Testis (tissue), 3 donors: Measurements from ENCODE around the gene SAMHD1. TPM values are rescaled to one million over a fixed set of nuclear protein-coding genes. Genes with fewer than 3 reads are reported as not detected.

Experiments used
- DNase-seq: peaks from one replicate; pipeline ENCODE4 v3.0.0-alpha.2; 2019
- H3K27ac ChIP-seq, 2 donors: fragments of 200-600 bp; sonication (generic); one replicate each; pipeline ENCODE4 v1.5.1; 2019
- H3K27me3 ChIP-seq: fragments of 200-600 bp; sonication (generic); one replicate; pipeline ENCODE4 v1.5.1; 2019
- H3K36me3 ChIP-seq: fragments of 200-600 bp; sonication (generic); one replicate; pipeline ENCODE4 v1.5.1; 2017; ENCODE audit warnings: low read depth; ENCODE audit errors: missing control alignments
- H3K4me1 ChIP-seq: fragments of 200-600 bp; sonication (generic); one replicate; pipeline ENCODE4 v1.5.1; 2019
- H3K4me3 ChIP-seq, 2 donors: fragments of 200-600 bp; sonication (generic); one replicate each; pipeline ENCODE4 v1.5.1; 2017 to 2019
- H3K9me3 ChIP-seq: fragments of 200-600 bp; sonication (generic); one replicate; pipeline ENCODE4 v1.5.1; 2017
- POLR2A ChIP-seq: fragments of 450-650 bp; IDR thresholded peaks from one replicate; pipeline ENCODE4 v1.6.1; 2017; ENCODE audit warnings: antibody characterized with exemption, mild to moderate bottlenecking, moderate library complexity
- WGBS, 2 donors: methylation state at CpG; one replicate each; pipeline ENCODE4 v1.1.5; 2018; 5-methylcytosine and 5-hydroxymethylcytosine counted together
- intact Hi-C: fragments of 100-400 bp; cut with DNase I; formaldehyde crosslinking; loops from one replicate; pipeline ENCODE4 v1.15.1; 2023; ENCODE audit warnings: low total_unique reads
- polyA plus RNA-seq: library from polyadenylated mRNA; stranded (reverse); fragments of 350-450 nt; fragmentation: Illumina TruSeq; extraction: RNeasy Lipid Tissue Mini Kit (QIAGEN cat#74804); gene quantifications from one replicate; pipeline ENCODE4 v1.2.3, GENCODE V29; 2014; ENCODE audit warnings: low read depth, low replicate concordance; ENCODE audit not compliant: insufficient read depth
- total RNA-seq, 2 donors: library from RNA; depleted of rRNA; stranded (reverse); fragments of >200 nt; gene quantifications; one replicate each; pipeline ENCODE4 v1.2.3, GENCODE V29; 2016
- TF ChIP-seq, protein P1 (sequence below), 3 experiments: fragments of 450-650 bp in 2 of 3; fragments of 200-600 bp in 1 of 3; sonication (generic) in 1 of 3; IDR thresholded peaks; one replicate each; pipeline ENCODE4 v1.5.1; 2016 to 2019; ENCODE audit warnings: antibody characterized with exemption in 3 of 3, mild to moderate bottlenecking in 2 of 3, moderate library complexity in 1 of 3

Gene SAMHD1
- total and polyA plus RNA-seq, 3 donors from 2014 or later = 38.7 to 79.0 (median 61.9) TPM

DNA sequence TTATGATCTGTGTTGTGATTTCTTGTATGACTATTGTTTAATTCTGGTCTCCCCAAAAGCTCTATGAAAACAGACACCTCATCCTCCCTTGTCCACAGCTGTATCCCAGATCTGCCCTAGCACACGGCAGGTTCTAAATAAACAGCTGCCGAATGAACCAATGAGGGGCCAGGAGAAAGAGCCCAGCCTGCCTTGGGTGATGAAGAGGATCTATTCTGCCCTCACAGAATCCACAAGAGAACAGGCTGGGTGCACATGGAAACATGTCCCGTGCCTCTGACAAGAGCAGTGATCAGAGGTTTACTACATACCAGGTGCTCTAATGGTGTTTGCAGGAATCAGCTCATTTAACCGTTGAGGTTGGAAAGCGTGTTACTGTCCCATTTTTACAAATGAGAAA is 91.2 kb downstream of the SAMHD1 start:
- Histone ChIP-seq H3K27ac (peak overlapping the region in 1 of 2 donors; percentile 11), H3K36me3 (no peaks in the 10 kb centered on the region), H3K4me3 (no peak overlapping the region), H3K9me3 (no peaks in the 10 kb centered on the region), H3K27me3 (no peaks in the 10 kb centered on the region), H3K4me1 (peaks cover 76% of the 10 kb centered on the region)
- WGBS, 2 donors = 47 to 56% methylated on average over 5 of the region's 5 CpGs
- intact Hi-C loops = no loop called here
- DNase-seq = no peak
- TF ChIP-seq, protein P1, sequence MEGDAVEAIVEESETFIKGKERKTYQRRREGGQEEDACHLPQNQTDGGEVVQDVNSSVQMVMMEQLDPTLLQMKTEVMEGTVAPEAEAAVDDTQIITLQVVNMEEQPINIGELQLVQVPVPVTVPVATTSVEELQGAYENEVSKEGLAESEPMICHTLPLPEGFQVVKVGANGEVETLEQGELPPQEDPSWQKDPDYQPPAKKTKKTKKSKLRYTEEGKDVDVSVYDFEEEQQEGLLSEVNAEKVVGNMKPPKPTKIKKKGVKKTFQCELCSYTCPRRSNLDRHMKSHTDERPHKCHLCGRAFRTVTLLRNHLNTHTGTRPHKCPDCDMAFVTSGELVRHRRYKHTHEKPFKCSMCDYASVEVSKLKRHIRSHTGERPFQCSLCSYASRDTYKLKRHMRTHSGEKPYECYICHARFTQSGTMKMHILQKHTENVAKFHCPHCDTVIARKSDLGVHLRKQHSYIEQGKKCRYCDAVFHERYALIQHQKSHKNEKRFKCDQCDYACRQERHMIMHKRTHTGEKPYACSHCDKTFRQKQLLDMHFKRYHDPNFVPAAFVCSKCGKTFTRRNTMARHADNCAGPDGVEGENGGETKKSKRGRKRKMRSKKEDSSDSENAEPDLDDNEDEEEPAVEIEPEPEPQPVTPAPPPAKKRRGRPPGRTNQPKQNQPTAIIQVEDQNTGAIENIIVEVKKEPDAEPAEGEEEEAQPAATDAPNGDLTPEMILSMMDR (IDR thresholded peaks at IDR 0.05) = no peak
- no peak for TF ChIP-seq POLR2A

DNA sequence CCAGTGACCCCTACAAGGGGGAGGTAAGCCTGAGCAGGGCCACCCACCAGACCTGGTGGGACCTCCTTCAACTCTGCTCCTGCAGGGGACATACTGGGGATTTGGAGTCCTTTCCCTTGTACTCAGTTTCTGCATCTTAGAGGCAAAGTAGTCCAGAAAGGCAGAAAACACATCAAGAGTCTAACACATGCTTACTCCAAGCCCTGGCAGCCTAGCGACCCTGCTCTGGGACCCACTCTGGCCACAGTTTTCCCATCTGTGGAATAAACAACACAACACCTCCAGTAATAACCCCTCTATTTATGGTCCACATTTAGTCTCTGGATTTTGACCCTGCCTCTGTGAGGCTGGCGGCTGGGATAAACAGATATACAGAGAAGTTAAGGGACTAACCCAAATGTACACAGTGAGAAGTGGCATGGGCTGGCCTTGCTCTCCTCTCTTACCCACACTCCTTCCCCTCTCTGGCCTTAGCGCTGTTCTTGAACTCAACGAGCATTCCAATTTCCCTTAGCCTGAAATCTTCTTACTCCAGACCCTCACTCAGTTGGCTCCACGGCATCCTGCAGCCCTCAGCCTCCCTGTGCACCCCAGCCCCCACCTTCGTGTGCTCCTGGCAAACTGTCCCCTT is 91.7 kb downstream of the SAMHD1 start:
- TF ChIP-seq, protein P1 (IDR thresholded peaks at IDR 0.05) = no peak
- no peak for TF ChIP-seq POLR2A
- Histone ChIP-seq H3K9me3 (no peaks in the 10 kb centered on the region), H3K27ac (peak overlapping the region; percentile 11), H3K36me3 (no peaks in the 10 kb centered on the region), H3K4me1 (peaks cover 76% of the 10 kb centered on the region), H3K27me3 (no peaks in the 10 kb centered on the region), H3K4me3 (no peak overlapping the region)
- no peak for DNase-seq
- WGBS, 2 donors = 41 to 62% methylated on average over 6 of the region's 6 CpGs
- intact Hi-C loops = no loop called here

DNA sequence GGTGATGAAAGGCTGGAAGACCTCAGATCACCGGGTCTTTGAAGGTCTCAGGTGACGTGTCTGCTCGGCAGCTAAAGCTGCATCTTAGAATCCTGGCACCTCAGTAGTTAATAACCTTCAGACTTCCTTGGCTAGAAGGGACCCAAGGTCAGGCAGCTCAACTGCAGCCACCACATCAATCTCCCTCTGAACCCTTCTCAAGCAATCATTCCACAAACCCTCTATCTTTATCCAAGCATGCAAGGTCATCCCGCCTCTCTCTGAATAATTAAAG is 92.3 kb downstream of the SAMHD1 start:
- H3K27me3 ChIP-seq = no peaks in the 10 kb centered on the region
- peaks cover 76% of the 10 kb centered on the region for H3K4me1 ChIP-seq
- H3K36me3 ChIP-seq = no peaks in the 10 kb centered on the region
- no peak overlapping the region for H3K4me3 ChIP-seq
- 40 to 49% methylated on average over 4 of the region's 4 CpGs for WGBS, 2 donors
- intact Hi-C loops = no loop called here
- H3K9me3 ChIP-seq = no peaks in the 10 kb centered on the region
- TF ChIP-seq, protein P1 (IDR thresholded peaks at IDR 0.05) = no peak
- TF ChIP-seq POLR2A = no peak
- H3K27ac ChIP-seq = peak overlapping the region; percentile 11
- no peak for DNase-seq

DNA sequence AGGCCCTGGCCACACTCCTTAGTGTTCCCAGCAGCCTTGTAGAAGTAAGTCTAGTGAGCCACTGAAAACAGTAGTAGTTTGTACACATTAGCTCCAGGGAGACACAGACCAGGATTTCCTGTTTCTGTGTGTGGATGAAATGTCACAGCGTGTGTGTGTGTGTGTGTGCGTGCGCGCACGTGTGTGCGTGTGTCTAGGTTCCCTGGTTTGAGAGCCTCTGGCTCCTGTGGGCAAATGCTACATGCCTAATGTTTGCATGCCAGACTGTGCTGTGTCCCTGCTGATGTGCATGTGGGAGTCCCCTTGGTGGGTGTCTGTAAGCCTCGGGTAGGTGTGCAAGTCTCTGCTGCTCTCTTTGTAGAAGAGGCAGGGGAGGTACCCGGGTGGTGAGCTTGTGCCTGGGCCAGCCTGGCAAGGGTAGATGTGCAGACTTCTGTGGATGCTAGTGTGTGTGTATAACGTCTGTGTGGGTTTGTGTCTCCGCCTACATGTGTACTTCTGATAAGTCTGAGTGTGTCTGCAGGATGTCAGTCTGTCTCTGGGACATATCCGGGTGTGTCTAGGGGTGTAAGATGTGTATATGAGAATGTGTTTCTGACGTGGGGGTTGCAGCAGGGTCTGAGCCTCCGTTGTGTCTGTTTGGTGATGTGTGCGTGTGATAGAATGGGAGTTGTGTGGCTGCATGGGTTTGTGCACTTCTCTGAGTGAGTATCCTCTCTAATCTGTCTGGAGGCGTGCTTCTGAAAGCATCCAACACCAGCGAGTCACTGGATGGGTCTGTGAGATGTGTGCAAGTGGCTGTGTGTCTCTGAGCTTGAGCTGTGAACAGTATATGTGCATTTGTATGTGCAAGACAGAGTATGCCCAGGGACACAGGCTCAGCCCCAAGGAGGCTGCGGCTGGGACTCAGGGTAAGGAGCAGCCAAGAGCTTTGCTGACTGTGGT is 94.5 kb downstream of the SAMHD1 start:
- H3K27ac ChIP-seq = peak overlapping the region in 1 of 2 donors; percentile 17
- intact Hi-C loops = no loop called here
- DNase-seq = no peak
- no peaks in the 10 kb centered on the region for H3K27me3 ChIP-seq
- H3K4me3 ChIP-seq = no peak overlapping the region
- no peaks in the 10 kb centered on the region for H3K36me3 ChIP-seq
- H3K4me1 ChIP-seq = peaks cover 89% of the 10 kb centered on the region
- TF ChIP-seq, protein P1 (IDR thresholded peaks at IDR 0.05) = no peak
- no peak for TF ChIP-seq POLR2A
- no peaks in the 10 kb centered on the region for H3K9me3 ChIP-seq
- 36 to 45% methylated on average over 9 to 17 of the region's 17 CpGs for WGBS, 2 donors
